ENCODE measurements around the gene TBCEL. TPM values are rescaled to one million over a fixed set of nuclear protein-coding genes. Genes with fewer than 3 reads are reported as not detected.

The TBCEL gene
- total RNA-seq, 2 experiments from 2014 or later: 6.8 to 7.2 TPM

DNA sequence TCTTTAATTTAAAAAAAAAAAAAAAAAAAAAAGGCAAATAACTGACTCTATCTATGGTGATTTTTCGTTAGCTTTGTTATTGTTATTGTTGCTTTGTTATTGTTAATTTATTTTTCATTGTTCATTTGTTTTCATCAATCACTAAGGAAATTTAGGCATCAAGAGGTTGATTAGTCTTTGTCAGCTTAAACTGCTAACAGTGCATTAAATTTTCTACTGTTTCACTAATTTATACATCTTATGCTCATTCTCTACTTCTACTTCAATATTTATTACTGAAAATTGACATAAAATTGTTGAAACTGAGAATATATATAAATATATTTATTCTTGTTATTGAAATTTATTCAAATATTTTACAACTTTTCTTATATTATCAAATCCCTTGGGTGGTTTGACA is 24.0 kb downstream of the TBCEL start:
- ChIA-PET CTCF (interaction anchor here (2.0 kb wide), 1 partner anchor 9 kb away, joined by 6 read pairs; no protein-coding TSS in a partner anchor), POLR2A (no interaction called here)
- Mint-ChIP-seq H3K27ac (no peak overlapping the region), H3K4me3 (no peak overlapping the region), H3K27me3 (no peaks in the 10 kb centered on the region), H3K9me3 (no peaks in the 10 kb centered on the region), H3K4me1 (ENCODE audit: low read depth) (no peaks in the 10 kb centered on the region), H3K36me3 (ENCODE audit: low read depth) (peaks cover 16% of the 10 kb centered on the region)
- intact Hi-C loops (cut with micrococcal nuclease): no loop called here
- TF ChIP-seq, protein P1, sequence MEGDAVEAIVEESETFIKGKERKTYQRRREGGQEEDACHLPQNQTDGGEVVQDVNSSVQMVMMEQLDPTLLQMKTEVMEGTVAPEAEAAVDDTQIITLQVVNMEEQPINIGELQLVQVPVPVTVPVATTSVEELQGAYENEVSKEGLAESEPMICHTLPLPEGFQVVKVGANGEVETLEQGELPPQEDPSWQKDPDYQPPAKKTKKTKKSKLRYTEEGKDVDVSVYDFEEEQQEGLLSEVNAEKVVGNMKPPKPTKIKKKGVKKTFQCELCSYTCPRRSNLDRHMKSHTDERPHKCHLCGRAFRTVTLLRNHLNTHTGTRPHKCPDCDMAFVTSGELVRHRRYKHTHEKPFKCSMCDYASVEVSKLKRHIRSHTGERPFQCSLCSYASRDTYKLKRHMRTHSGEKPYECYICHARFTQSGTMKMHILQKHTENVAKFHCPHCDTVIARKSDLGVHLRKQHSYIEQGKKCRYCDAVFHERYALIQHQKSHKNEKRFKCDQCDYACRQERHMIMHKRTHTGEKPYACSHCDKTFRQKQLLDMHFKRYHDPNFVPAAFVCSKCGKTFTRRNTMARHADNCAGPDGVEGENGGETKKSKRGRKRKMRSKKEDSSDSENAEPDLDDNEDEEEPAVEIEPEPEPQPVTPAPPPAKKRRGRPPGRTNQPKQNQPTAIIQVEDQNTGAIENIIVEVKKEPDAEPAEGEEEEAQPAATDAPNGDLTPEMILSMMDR (IDR thresholded peaks at IDR 0.05): no peak
- ATAC-seq: no peak
- DNase-seq: no peak

DNA sequence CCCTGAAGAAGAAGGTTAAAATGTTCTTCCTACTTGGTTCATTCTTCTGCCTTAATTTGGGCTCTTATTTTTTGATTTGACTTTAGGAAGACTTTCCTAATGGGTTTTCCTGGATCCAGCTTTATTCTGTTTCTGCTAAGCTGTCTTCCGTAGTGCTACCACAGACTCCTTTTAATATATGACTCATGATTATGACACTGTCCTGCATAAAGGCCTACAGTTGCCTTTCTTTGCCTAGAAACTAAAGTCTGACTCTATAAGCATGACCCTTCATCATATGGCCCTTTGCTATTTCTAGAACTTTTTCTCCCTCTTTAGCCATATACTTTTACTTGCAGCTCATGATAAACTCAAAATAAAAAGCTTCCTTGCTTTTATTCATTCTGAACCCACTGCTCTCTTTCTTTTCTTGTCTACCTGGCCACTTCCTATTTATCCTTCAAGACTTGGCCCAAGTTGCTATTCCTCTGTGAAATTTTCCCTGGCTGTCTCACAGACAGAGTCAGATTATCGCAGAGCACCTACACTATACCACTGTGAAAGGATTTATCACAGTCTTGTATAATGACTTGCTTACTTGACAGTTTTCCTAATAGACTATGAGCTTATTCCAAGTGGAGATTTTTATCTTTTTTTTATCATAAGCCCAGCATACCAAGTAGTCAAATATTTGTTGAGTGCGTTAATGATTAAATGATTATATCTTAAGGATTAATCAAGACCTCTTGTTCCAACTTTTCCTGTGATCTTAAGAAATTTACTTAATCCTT is 24.7 kb downstream of the TBCEL start:
- ATAC-seq (no peak), DNase-seq (no peak)
- Mint-ChIP-seq H3K27me3 (no peaks in the 10 kb centered on the region), H3K9me3 (no peaks in the 10 kb centered on the region), H3K27ac (no peak overlapping the region), H3K36me3 (ENCODE audit: low read depth) (peaks cover 22% of the 10 kb centered on the region), H3K4me3 (no peak overlapping the region), H3K4me1 (ENCODE audit: low read depth) (no peaks in the 10 kb centered on the region)
- intact Hi-C loops (cut with micrococcal nuclease): no loop called here
- CTCF ChIA-PET: interaction anchor here (0.7 to 2.0 kb wide), 3 partner anchors 8 to 146 kb away, joined by 3 to 6 read pairs (median 4); no protein-coding TSS in a partner anchor
- POLR2A ChIA-PET: no interaction called here
- TF ChIP-seq, protein P1 (IDR thresholded peaks at IDR 0.05): no peak

DNA sequence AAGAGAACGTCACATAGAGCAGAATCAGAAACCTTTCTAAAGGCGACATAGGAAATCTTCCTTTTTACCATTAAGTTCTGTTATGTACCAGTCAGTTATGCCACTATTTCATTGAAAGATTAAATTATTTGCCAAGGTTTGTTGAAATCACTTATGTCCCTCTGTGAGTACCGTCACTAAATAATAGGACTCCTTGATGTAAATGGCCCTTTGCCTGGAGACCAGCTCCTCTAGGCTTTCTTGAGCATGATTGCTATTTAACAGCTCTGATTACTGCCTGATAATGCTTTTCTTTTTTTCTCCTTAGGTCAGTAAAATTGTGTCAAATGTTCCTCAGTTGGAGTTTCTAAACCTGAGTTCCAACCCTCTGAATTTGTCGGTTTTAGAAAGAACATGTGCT is 29.3 kb downstream of the TBCEL start:
- CTCF ChIA-PET: interaction anchor here (1.3 to 2.7 kb wide), 2 partner anchors 10 to 141 kb away, joined by 3 to 8 read pairs; no protein-coding TSS in a partner anchor
- H3K9me3 Mint-ChIP-seq: no peaks in the 10 kb centered on the region
- intact Hi-C loops (cut with micrococcal nuclease): no loop called here
- H3K4me3 Mint-ChIP-seq: no peak overlapping the region
- H3K27ac Mint-ChIP-seq: no peak overlapping the region
- TF ChIP-seq, protein P1 (IDR thresholded peaks at IDR 0.05): no peak
- peaks cover 22% of the 10 kb centered on the region for H3K36me3 Mint-ChIP-seq (ENCODE audit: low read depth)
- H3K27me3 Mint-ChIP-seq: no peaks in the 10 kb centered on the region
- ATAC-seq: no peak
- no peak for DNase-seq
- POLR2A ChIA-PET: no interaction called here
- H3K4me1 Mint-ChIP-seq (ENCODE audit: low read depth): no peaks in the 10 kb centered on the region

DNA sequence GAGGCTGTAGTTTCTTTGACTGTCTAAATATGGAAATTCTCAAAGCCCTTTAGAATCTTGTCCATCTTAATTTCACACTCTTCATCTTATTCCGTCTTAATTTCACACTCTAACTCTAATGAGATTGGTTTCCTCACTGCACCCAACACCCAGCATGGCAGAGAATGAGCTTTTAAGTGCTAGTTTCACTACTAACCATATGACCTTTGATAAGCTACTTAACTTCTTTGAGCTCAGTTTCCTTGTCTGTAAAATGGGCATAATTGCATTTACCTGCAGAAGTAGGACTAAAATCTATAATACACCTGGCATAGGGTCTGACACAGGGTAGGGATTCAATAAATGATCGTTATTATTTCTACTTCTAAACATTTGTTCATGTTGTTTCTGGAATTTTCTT is 30.4 kb downstream of the TBCEL start:
- intact Hi-C loops (cut with micrococcal nuclease): no loop called here
- CTCF ChIA-PET: interaction anchor here (1.3 to 2.7 kb wide), 2 partner anchors 9 to 140 kb away, joined by 3 to 8 read pairs; no protein-coding TSS in a partner anchor
- no peak for ATAC-seq

DNA sequence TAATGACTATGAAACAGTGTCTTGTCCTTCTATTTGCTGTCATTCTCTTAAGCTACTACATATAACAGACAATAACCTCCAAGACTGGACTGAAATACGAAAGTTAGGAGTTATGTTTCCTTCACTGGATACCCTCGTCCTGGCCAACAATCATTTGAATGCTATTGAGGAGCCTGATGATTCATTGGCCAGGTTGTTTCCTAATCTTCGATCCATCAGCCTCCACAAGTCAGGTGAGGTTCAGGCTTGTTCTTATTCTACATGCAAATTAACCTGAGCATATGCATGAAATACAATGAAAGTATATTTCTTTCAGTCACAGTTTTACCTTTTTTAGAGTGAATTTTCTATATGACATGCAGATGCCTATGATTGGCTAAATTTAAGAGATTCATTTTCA is 31.2 kb downstream of the TBCEL start:
- POLR2A ChIA-PET: no interaction called here
- Mint-ChIP-seq H3K27ac (no peak overlapping the region), H3K27me3 (no peaks in the 10 kb centered on the region), H3K4me3 (no peak overlapping the region), H3K9me3 (no peaks in the 10 kb centered on the region), H3K36me3 (ENCODE audit: low read depth) (peaks cover 27% of the 10 kb centered on the region), H3K4me1 (ENCODE audit: low read depth) (peaks cover 2% of the 10 kb centered on the region)
- DNase-seq (no peak), ATAC-seq (no peak)
- intact Hi-C loops (cut with micrococcal nuclease): no loop called here
- CTCF ChIA-PET: interaction anchor here (0.7 kb wide), 1 partner anchor 140 kb away, joined by 3 read pairs; no protein-coding TSS in a partner anchor
- TF ChIP-seq, protein P1 (IDR thresholded peaks at IDR 0.05): no peak

More for the DNA sequence above, 30.4 kb downstream of the TBCEL start:
- POLR2A ChIA-PET: no interaction called here
- Mint-ChIP-seq H3K4me1 (ENCODE audit: low read depth) (no peaks in the 10 kb centered on the region), H3K9me3 (no peaks in the 10 kb centered on the region), H3K4me3 (no peak overlapping the region), H3K36me3 (ENCODE audit: low read depth) (peaks cover 24% of the 10 kb centered on the region), H3K27me3 (no peaks in the 10 kb centered on the region), H3K27ac (no peak overlapping the region)
- TF ChIP-seq, protein P1 (IDR thresholded peaks at IDR 0.05): no peak
- no peak for DNase-seq

Data from activated CD8-positive, alpha-beta T cell treated with anti-CD3 and anti-CD28 coated beads for 36 hours (primary cell).